Measurements from ENCODE around the gene CUZD1. TPM values are rescaled to one million over a fixed set of nuclear protein-coding genes. Genes with fewer than 3 reads are reported as not detected.

CUZD1 gene
- polyA plus RNA-seq, 1 of the 3 experiments (the other 2 are of a cell fraction) = 0.89 TPM

GRCh38 chr10:122853665-122854313 lies 8.1 kb upstream of the CUZD1 start (continued):
- TF ChIP-seq EZH2phosphoT487 (IDR thresholded peaks at IDR 0.05; ENCODE audit: borderline replicate concordance, low read depth) (no peak), RAD21 (IDR thresholded peaks at IDR 0.05; ENCODE audit: low read length) (no peak), USF1 (IDR thresholded peaks at IDR 0.05; ENCODE audit: borderline replicate concordance, low read depth) (no peak), NRF1 (IDR thresholded peaks at IDR 0.05; ENCODE audit: low read depth, low read length) (no peak), JUND (IDR thresholded peaks at IDR 0.05) (peak; percentile 31; the same call in 1 of the 2 replicates), MXI1 (IDR thresholded peaks at IDR 0.05; ENCODE audit: low read depth, low read length) (no peak), RCOR1 (IDR thresholded peaks at IDR 0.05; ENCODE audit: low read length) (no peak), TAF1 (IDR thresholded peaks at IDR 0.05; ENCODE audit: borderline replicate concordance, low read depth, low read length) (no peak), FOXM1 (IDR thresholded peaks at IDR 0.05; ENCODE audit: low read depth) (no peak)
- TF ChIP-seq, protein P1, sequence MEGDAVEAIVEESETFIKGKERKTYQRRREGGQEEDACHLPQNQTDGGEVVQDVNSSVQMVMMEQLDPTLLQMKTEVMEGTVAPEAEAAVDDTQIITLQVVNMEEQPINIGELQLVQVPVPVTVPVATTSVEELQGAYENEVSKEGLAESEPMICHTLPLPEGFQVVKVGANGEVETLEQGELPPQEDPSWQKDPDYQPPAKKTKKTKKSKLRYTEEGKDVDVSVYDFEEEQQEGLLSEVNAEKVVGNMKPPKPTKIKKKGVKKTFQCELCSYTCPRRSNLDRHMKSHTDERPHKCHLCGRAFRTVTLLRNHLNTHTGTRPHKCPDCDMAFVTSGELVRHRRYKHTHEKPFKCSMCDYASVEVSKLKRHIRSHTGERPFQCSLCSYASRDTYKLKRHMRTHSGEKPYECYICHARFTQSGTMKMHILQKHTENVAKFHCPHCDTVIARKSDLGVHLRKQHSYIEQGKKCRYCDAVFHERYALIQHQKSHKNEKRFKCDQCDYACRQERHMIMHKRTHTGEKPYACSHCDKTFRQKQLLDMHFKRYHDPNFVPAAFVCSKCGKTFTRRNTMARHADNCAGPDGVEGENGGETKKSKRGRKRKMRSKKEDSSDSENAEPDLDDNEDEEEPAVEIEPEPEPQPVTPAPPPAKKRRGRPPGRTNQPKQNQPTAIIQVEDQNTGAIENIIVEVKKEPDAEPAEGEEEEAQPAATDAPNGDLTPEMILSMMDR (IDR thresholded peaks at IDR 0.05) = no peak
- TF ChIP-seq, protein P2, sequence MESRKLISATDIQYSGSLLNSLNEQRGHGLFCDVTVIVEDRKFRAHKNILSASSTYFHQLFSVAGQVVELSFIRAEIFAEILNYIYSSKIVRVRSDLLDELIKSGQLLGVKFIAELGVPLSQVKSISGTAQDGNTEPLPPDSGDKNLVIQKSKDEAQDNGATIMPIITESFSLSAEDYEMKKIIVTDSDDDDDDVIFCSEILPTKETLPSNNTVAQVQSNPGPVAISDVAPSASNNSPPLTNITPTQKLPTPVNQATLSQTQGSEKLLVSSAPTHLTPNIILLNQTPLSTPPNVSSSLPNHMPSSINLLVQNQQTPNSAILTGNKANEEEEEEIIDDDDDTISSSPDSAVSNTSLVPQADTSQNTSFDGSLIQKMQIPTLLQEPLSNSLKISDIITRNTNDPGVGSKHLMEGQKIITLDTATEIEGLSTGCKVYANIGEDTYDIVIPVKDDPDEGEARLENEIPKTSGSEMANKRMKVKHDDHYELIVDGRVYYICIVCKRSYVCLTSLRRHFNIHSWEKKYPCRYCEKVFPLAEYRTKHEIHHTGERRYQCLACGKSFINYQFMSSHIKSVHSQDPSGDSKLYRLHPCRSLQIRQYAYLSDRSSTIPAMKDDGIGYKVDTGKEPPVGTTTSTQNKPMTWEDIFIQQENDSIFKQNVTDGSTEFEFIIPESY (IDR thresholded peaks at IDR 0.05; ENCODE audit: borderline replicate concordance, low read depth) = no peak

- Histone ChIP-seq H2AFZ (ENCODE audit: low read depth) (no peak overlapping the region), H3K36me3 (replicated peaks in 1 of 2; ENCODE audit: control insufficient read depth in 1 of 2, insufficient read depth in 2 of 2, low read length in 1 of 2) (peaks cover 0 to 3% of the 10 kb centered on the region in 2 experiments), H3K9me3 (no peaks in the 10 kb centered on the region), H4K20me1 (ENCODE audit: insufficient read depth) (no peaks in the 10 kb centered on the region), H3K9ac (no peak overlapping the region), H3K4me1 (ENCODE audit: control insufficient read depth in 1 of 2, insufficient read depth in 2 of 2, low read depth in 1 of 2, low read length in 1 of 2) (peaks cover 0 to 21% of the 10 kb centered on the region in 2 experiments; a peak in 2 of 4 replicates), H3K27ac (ENCODE audit: low read depth in 2 of 2, low read length in 1 of 2) (peak overlapping the region in 1 of 2 experiments; percentile 25; a peak in 2 of 4 replicates), H3K9me2 (no peaks in the 10 kb centered on the region), H3K27me3 (ENCODE audit: insufficient read depth) (no peaks in the 10 kb centered on the region), H3K79me2 (ENCODE audit: insufficient read depth) (peaks cover 13% of the 10 kb centered on the region; the same call in 1 of the 2 replicates), H3K4me2 (0 out of 2 replicates have a peak overlapping the region, but pooled peaks have one; percentile 1), H3K4me3 (ENCODE audit: low read depth in 2 of 2, low read length in 1 of 2) (no peak overlapping the region), H3F3A (replicated peaks; ENCODE audit: insufficient read depth) (peaks cover 22% of the 10 kb centered on the region)
- CTCF ChIA-PET = interaction anchor here (0.6 to 1.8 kb wide), 2 partner anchors 15 to 968 kb away, joined by 3 to 5 read pairs; no protein-coding TSS in a partner anchor
- no peak for DNase-seq
- TF ChIP-seq FOSL2 (IDR thresholded peaks at IDR 0.05; ENCODE audit: borderline replicate concordance, low read depth) = 0 out of 2 replicates have a peak, but pooled peaks have one; percentile 7
- TF ChIP-seq RFX5 (IDR thresholded peaks at IDR 0.05; ENCODE audit: low read length) = no peak
- TF ChIP-seq, protein P3, sequence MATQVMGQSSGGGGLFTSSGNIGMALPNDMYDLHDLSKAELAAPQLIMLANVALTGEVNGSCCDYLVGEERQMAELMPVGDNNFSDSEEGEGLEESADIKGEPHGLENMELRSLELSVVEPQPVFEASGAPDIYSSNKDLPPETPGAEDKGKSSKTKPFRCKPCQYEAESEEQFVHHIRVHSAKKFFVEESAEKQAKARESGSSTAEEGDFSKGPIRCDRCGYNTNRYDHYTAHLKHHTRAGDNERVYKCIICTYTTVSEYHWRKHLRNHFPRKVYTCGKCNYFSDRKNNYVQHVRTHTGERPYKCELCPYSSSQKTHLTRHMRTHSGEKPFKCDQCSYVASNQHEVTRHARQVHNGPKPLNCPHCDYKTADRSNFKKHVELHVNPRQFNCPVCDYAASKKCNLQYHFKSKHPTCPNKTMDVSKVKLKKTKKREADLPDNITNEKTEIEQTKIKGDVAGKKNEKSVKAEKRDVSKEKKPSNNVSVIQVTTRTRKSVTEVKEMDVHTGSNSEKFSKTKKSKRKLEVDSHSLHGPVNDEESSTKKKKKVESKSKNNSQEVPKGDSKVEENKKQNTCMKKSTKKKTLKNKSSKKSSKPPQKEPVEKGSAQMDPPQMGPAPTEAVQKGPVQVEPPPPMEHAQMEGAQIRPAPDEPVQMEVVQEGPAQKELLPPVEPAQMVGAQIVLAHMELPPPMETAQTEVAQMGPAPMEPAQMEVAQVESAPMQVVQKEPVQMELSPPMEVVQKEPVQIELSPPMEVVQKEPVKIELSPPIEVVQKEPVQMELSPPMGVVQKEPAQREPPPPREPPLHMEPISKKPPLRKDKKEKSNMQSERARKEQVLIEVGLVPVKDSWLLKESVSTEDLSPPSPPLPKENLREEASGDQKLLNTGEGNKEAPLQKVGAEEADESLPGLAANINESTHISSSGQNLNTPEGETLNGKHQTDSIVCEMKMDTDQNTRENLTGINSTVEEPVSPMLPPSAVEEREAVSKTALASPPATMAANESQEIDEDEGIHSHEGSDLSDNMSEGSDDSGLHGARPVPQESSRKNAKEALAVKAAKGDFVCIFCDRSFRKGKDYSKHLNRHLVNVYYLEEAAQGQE (IDR thresholded peaks at IDR 0.05; ENCODE audit: low read depth, low read length) = no peak
- TF ChIP-seq NRF1 (IDR thresholded peaks at IDR 0.05; ENCODE audit: low read depth, low read length) = no peak
- TF ChIP-seq RAD21 (IDR thresholded peaks at IDR 0.05; ENCODE audit: low read length) = no peak
- TF ChIP-seq GABPA (IDR thresholded peaks at IDR 0.05; ENCODE audit: low read depth) = no peak
- TF ChIP-seq MAX (IDR thresholded peaks at IDR 0.05; ENCODE audit: low read depth) = no peak
- no peak for TF ChIP-seq NFIC (IDR thresholded peaks at IDR 0.05; ENCODE audit: borderline replicate concordance)
- TF ChIP-seq ELF1 (IDR thresholded peaks at IDR 0.05) = no peak
- WGBS (ENCODE audit: low lambda C conversion rate) = 86% methylated on average over 2 of the region's 2 CpGs
- POLR2A ChIA-PET = no interaction called here
Measured at GRCh38 chr10:122852261-122852660, 6.6 kb upstream of the CUZD1 start.

Measured in SK-N-SH (cell line).